SH-SY5Y (cell line): ENCODE results near the gene FSHR.

Experiments
- GATA2 ChIP-seq: IDR thresholded peaks from 2 replicates; pipeline ENCODE4 v1.6.1; 2011; ENCODE audit warnings: mild to moderate bottlenecking, low read depth, low read length
- GATA3 ChIP-seq: IDR thresholded peaks from 2 replicates; pipeline ENCODE4 v1.6.1; 2011; ENCODE audit warnings: low read depth, mild to moderate bottlenecking, low read length, moderate library complexity

GRCh38 chr2:48961009-48961408, 193.3 kb downstream of the FSHR start:
- no peak for TF ChIP-seq GATA3
- no peak for TF ChIP-seq GATA2
